Spleen (tissue), 11 donors: ENCODE measurements around the gene RPL32. TPM values are rescaled to one million over a fixed set of nuclear protein-coding genes. Genes with fewer than 3 reads are reported as not detected.
A peak's percentile ranks its signal among the peaks of the same experiment; 100 is the strongest.

Experiments
- DNase-seq: peaks from one replicate; pipeline ENCODE4 v3.0.0-alpha.2; 2020
- H3K27ac ChIP-seq, 8 donors: fragments of 200-600 bp; sonication (generic) in 7 of 8; 1 replicate in 4 of 8; 2 replicates in 4 of 8; pipeline versions ENCODE4 v1.5.0 to v1.8.0; 2016 to 2021; ENCODE audit warnings: inconsistent platforms in 4 of 8, mild to moderate bottlenecking in 4 of 8, moderate library complexity in 1 of 8
- H3K27me3 ChIP-seq, 7 donors: fragments of 200-600 bp; sonication (generic) in 6 of 7; replicated peaks in 1 of 7; 1 replicate in 4 of 7; 2 replicates in 3 of 7; pipeline versions ENCODE4 v1.5.0 to v1.8.0; 2016 to 2021; ENCODE audit warnings: inconsistent platforms in 3 of 7, mild to moderate bottlenecking in 1 of 7
- H3K36me3 ChIP-seq, 6 donors: fragments of 200-600 bp; sonication (generic) in 5 of 6; 1 replicate in 4 of 6; 2 replicates in 2 of 6; pipeline versions ENCODE4 v1.5.0 to v1.8.0; 2016 to 2021; ENCODE audit warnings: inconsistent platforms in 2 of 6
- H3K4me1 ChIP-seq, 6 donors: fragments of 200-600 bp; sonication (generic) in 5 of 6; 1 replicate in 3 of 6; 2 replicates in 3 of 6; pipeline versions ENCODE4 v1.5.0 to v1.8.0; 2016 to 2021; ENCODE audit warnings: inconsistent platforms in 3 of 6
- H3K4me3 ChIP-seq, 8 donors: fragments of 200-600 bp; sonication (generic) in 7 of 8; 1 replicate in 4 of 8; 2 replicates in 4 of 8; pipeline versions ENCODE4 v1.5.0 to v1.8.0; 2016 to 2021; ENCODE audit warnings: inconsistent platforms in 4 of 8, mild to moderate bottlenecking in 4 of 8, moderate library complexity in 2 of 8
- H3K9me3 ChIP-seq, 8 donors: fragments of 200-600 bp; sonication (generic) in 7 of 8; 1 replicate in 4 of 8; 2 replicates in 4 of 8; pipeline versions ENCODE4 v1.5.0 to v1.8.0; 2016 to 2021; ENCODE audit warnings: inconsistent platforms in 4 of 8
- POLR2A ChIP-seq, 3 donors: fragments of 450-650 bp; IDR thresholded peaks; one replicate each; pipeline ENCODE4 v1.5.1; 2017; ENCODE audit warnings: antibody characterized with exemption in 3 of 3, mild to moderate bottlenecking in 1 of 3
- POLR2AphosphoS5 ChIP-seq, 3 donors: sonication (generic); formaldehyde crosslinking; IDR thresholded peaks; one replicate each; pipeline ENCODE4 v1.5.1; 2017; ENCODE audit warnings: antibody characterized with exemption in 3 of 3
- WGBS, 5 donors: extraction: QIAGEN DNeasy Blood & Tissue Kit in 3 of 5; methylation state at CpG; one replicate each; pipeline versions ENCODE4 v1.1.5 to v1.1.7; 2013 to 2018; 5-methylcytosine and 5-hydroxymethylcytosine counted together
- intact Hi-C: fragments of 100-400 bp; cut with DNase I; formaldehyde crosslinking; loops from one replicate; pipeline ENCODE4 v1.15.0; 2023; ENCODE audit warnings: low total_unique reads
- polyA plus RNA-seq, 3 donors: library from polyadenylated mRNA; stranded (reverse); fragments of 200-250 nt; gene quantifications; one replicate each; pipeline ENCODE4 v1.2.1, GENCODE V29; 2013
- total RNA-seq, 7 donors: library from RNA; depleted of rRNA in 3 of 7; stranded (reverse); fragments of >200 nt in 3 of 7; fragmentation: NEBNext Ultra II Directional in 4 of 7; extraction: Animal tissue kit (Norgen Biotek cat#: 25700) in 4 of 7; gene quantifications; one replicate each; pipeline versions ENCODE4 v1.1.0 to v1.2.1, GENCODE V29; 2016 to 2021
- TF ChIP-seq, protein P1 (sequence below), 11 experiments: fragments of 200-600 bp in 7 of 11; fragments of 450-650 bp in 4 of 11; sonication (generic) in 4 of 11; IDR thresholded peaks in 8 of 11; conservative IDR thresholded peaks in 3 of 11; 1 replicate in 7 of 11; 2 replicates in 4 of 11; pipeline versions ENCODE4 v1.4.0 to v1.8.0; 2016 to 2021; ENCODE audit warnings: antibody characterized with exemption in 11 of 11, inconsistent platforms in 4 of 11, mild to moderate bottlenecking in 1 of 11
- donor health status: healthy with polysubstance abuse.
- donor health status: DM: no; HTN: no; CAD: no; lungs with moderate emphysema.
- donor health status: DM: no; HTN: no; CAD: no.
- donor health status: Bipolar disorder and iron deficiency.
- donor health status: healthy.
- donor health status: DM: no; HTN: no; CAD: no.
- donor health status: DM: yes; HTN: yes; CAD: no.

The RPL32 gene
- total and polyA plus RNA-seq, 10 donors: 911 to 6,164 (median 1,572) TPM

- intact Hi-C loops: no loop called here
- no peaks in the 10 kb centered on the region for H3K27me3 ChIP-seq
- no peak overlapping the region for H3K27ac ChIP-seq
- 93 to 95% (median 95%) methylated on average over 21 to 24 of the region's 24 CpGs for WGBS, 5 donors
- DNase-seq: no peak
- no peak overlapping the region for H3K4me3 ChIP-seq
- peaks cover 0 to 51% (median 14%) of the 10 kb centered on the region in 6 donors for H3K36me3 ChIP-seq
- TF ChIP-seq, protein P1, sequence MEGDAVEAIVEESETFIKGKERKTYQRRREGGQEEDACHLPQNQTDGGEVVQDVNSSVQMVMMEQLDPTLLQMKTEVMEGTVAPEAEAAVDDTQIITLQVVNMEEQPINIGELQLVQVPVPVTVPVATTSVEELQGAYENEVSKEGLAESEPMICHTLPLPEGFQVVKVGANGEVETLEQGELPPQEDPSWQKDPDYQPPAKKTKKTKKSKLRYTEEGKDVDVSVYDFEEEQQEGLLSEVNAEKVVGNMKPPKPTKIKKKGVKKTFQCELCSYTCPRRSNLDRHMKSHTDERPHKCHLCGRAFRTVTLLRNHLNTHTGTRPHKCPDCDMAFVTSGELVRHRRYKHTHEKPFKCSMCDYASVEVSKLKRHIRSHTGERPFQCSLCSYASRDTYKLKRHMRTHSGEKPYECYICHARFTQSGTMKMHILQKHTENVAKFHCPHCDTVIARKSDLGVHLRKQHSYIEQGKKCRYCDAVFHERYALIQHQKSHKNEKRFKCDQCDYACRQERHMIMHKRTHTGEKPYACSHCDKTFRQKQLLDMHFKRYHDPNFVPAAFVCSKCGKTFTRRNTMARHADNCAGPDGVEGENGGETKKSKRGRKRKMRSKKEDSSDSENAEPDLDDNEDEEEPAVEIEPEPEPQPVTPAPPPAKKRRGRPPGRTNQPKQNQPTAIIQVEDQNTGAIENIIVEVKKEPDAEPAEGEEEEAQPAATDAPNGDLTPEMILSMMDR (IDR thresholded peaks at IDR 0.05 in 8 of 11, conservative IDR thresholded peaks at IDR 0.05 in 3 of 11): no peak
- TF ChIP-seq POLR2A (IDR thresholded peaks at IDR 0.05): no peak
- peaks cover 6 to 21% (median 10%) of the 10 kb centered on the region in 6 donors for H3K4me1 ChIP-seq
- no peaks in the 10 kb centered on the region for H3K9me3 ChIP-seq
Observed at GRCh38 chr3:12815078-12815477, 26.3 kb downstream of the RPL32 start.

- Histone ChIP-seq H3K4me3 (no peak overlapping the region), H3K4me1 (peaks cover 11 to 32% (median 16%) of the 10 kb centered on the region in 6 donors), H3K9me3 (no peaks in the 10 kb centered on the region), H3K27ac (no peak overlapping the region), H3K27me3 (no peaks in the 10 kb centered on the region), H3K36me3 (peaks cover 0 to 50% (median 14%) of the 10 kb centered on the region in 6 donors)
- peak; percentile 59 for DNase-seq
- no peak for TF ChIP-seq POLR2AphosphoS5 (IDR thresholded peaks at IDR 0.05)
- no peak for TF ChIP-seq POLR2A (IDR thresholded peaks at IDR 0.05)
- TF ChIP-seq, protein P1 (IDR thresholded peaks at IDR 0.05 in 8 of 11, conservative IDR thresholded peaks at IDR 0.05 in 3 of 11): no peak
- whole genome bisulfite sequencing, 5 donors: 85 to 96% (median 92%) methylated on average over 6 of the region's 6 CpGs
- intact Hi-C loops: no loop called here
Observed at GRCh38 chr3:12813967-12814366, 27.4 kb downstream of the RPL32 start.

- 86 to 95% (median 90%) methylated on average over 3 of the region's 3 CpGs; no CpG with 5 or more reads in 1 of the 5 donors for whole genome bisulfite sequencing, 5 donors
- Histone ChIP-seq H3K27me3 (no peaks in the 10 kb centered on the region), H3K4me1 (peaks cover 11 to 38% (median 16%) of the 10 kb centered on the region in 6 donors), H3K27ac (no peak overlapping the region), H3K4me3 (no peak overlapping the region), H3K9me3 (no peaks in the 10 kb centered on the region), H3K36me3 (peaks cover 0 to 49% (median 14%) of the 10 kb centered on the region in 6 donors)
- peak; percentile 51 for DNase-seq
- intact Hi-C loops: no loop called here
- TF ChIP-seq, protein P1 (IDR thresholded peaks at IDR 0.05 in 8 of 11, conservative IDR thresholded peaks at IDR 0.05 in 3 of 11): no peak
- no peak for TF ChIP-seq POLR2A (IDR thresholded peaks at IDR 0.05)
- no peak for TF ChIP-seq POLR2AphosphoS5 (IDR thresholded peaks at IDR 0.05)
Observed at GRCh38 chr3:12812812-12813211, 28.6 kb downstream of the RPL32 start.

DNA sequence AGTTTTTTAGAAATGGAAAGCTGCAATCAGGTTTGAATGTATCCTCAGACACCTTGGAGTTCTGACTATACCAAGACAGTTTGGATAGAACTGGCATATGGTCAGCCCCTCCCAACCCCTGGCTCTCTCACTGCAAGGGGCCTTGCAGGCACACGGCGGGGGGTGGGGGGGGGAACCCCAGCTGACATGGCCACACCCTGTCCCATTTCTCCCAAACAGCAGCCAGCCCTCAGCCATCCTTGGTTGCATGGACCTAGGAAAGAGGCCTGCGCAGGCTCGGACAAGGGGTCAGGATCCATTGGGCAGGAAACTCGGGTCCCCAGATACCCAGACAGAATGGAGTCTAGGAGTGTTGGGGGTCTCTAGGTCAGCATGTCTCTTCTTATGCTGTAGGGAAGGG, 30.4 kb downstream of the RPL32 start:
- Histone ChIP-seq H3K9me3 (no peaks in the 10 kb centered on the region), H3K4me3 (peak overlapping the region in 1 of 8 donors; percentile 80), H3K27ac (peak overlapping the region in 6 of 8 donors; percentile 54 to 81 (median 76)), H3K27me3 (no peaks in the 10 kb centered on the region), H3K36me3 (peaks cover 0 to 30% (median 1%) of the 10 kb centered on the region in 6 donors), H3K4me1 (peaks cover 11 to 32% (median 13%) of the 10 kb centered on the region in 6 donors)
- WGBS, 5 donors: 70 to 90% (median 79%) methylated on average over 2 to 5 of the region's 5 CpGs
- DNase-seq: peak; percentile 70
- intact Hi-C loops: no loop called here
- TF ChIP-seq POLR2AphosphoS5 (IDR thresholded peaks at IDR 0.05) (no peak), POLR2A (IDR thresholded peaks at IDR 0.05) (no peak)
- TF ChIP-seq, protein P1 (IDR thresholded peaks at IDR 0.05 in 8 of 11, conservative IDR thresholded peaks at IDR 0.05 in 3 of 11): no peak
